RWPE2 (cell line): ENCODE data around the gene APC2.
A peak's percentile ranks its signal among the peaks of the same experiment; 100 is the strongest.

Experiments
- ATAC-seq: fragments of 200-7000 bp; cut with Tn5 transposase; 3 replicates; pipeline ENCODE4 v1.9.1; 2021; ENCODE audit warnings: low read depth
- DNase-seq: peaks from one replicate; pipeline ENCODE4 v3.0.0-alpha.2; 2020; ENCODE audit warnings: low spot score
- H3K27ac ChIP-seq: fragments of 450-650 bp; 2 replicates; pipeline ENCODE4 v1.5.1; 2017; ENCODE audit warnings: mild to moderate bottlenecking; ENCODE audit not compliant: poor library complexity, severe bottlenecking
- H3K27me3 ChIP-seq: fragments of 250-450 bp; sonication (Bioruptor Pico); 2 replicates; pipeline ENCODE4 v1.5.1; 2021; ENCODE audit warnings: mild to moderate bottlenecking, moderate library complexity; ENCODE audit not compliant: insufficient read depth, poor library complexity, severe bottlenecking
- H3K36me3 ChIP-seq: fragments of 250-450 bp; sonication (Bioruptor Pico); 2 replicates; pipeline ENCODE4 v1.5.1; 2020; ENCODE audit warnings: low read depth, mild to moderate bottlenecking, moderate library complexity
- H3K4me1 ChIP-seq: fragments of 250-450 bp; sonication (Bioruptor Pico); 2 replicates; pipeline ENCODE4 v1.5.1; 2021; ENCODE audit warnings: mild to moderate bottlenecking, moderate library complexity; ENCODE audit not compliant: insufficient read depth, poor library complexity, severe bottlenecking
- H3K4me3 ChIP-seq: fragments of 250-450 bp; sonication (Bioruptor Pico); 2 replicates; pipeline ENCODE4 v1.5.1; 2021; ENCODE audit warnings: mild to moderate bottlenecking, moderate library complexity; ENCODE audit not compliant: severe bottlenecking
- H3K9me3 ChIP-seq: fragments of 250-450 bp; sonication (Bioruptor Pico); 2 replicates; pipeline ENCODE4 v1.5.1; 2021; ENCODE audit warnings: mild to moderate bottlenecking, moderate library complexity; ENCODE audit not compliant: severe bottlenecking
- TF ChIP-seq, protein P1 (sequence below): fragments of 450-650 bp; IDR thresholded peaks from one replicate; pipeline ENCODE4 v1.5.1; 2017; ENCODE audit warnings: mild to moderate bottlenecking, moderate library complexity; ENCODE audit not compliant: poor library complexity, severe bottlenecking

APC2 gene

DNA sequence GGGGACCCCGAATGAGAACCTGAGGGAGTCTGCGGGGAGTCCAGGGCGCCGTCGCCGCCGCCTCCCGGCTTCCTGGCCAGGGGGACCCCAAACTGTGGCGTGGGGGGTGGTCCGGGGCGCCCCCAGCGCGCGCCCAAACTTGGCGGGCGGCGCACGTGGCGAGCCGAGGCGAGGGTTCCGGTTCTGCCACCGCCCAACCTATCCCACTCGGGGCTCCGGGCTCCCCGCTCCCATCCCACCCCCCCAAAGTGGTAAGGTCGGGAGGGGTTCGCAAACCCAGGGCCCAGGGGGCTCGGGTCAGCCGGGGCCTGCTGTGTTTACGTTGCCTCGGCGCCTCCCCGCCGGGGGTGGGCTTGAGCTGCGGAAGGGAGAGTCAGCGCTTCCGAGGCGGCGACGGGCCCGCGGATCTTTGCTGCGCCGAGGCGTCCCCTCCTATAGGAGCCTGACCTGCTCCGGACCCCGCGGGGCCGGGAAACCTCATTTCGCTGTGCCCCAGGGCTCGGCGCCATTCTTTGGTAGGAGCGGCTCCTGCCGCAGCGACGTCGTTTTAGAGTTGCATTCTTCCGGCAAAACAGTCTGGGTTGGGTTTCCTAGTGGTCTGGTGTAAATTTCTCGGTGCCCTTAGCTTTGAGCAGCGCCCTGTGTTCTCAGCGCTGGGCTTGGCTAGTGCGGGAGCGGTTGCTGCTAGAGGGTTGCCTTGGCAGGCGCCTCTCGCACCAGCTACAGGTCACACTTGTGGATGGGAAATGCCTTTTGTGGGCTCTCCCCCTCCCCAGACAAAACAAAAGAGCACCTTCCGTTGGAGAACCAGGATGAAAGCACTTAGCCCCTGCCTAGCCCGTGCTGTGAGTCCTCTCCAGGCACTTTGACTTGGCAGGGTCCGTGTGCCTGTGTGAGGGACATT is 41.4 kb upstream of the APC2 start:
- H3K9me3 ChIP-seq, result no peaks in the 10 kb centered on the region
- DNase-seq (no peak), ATAC-seq (peak; percentile 28; the same call in 2 of the 3 replicates)
- H3K27me3 ChIP-seq, result no peaks in the 10 kb centered on the region
- H3K36me3 ChIP-seq, result peaks cover 35% of the 10 kb centered on the region
- TF ChIP-seq, protein P1, sequence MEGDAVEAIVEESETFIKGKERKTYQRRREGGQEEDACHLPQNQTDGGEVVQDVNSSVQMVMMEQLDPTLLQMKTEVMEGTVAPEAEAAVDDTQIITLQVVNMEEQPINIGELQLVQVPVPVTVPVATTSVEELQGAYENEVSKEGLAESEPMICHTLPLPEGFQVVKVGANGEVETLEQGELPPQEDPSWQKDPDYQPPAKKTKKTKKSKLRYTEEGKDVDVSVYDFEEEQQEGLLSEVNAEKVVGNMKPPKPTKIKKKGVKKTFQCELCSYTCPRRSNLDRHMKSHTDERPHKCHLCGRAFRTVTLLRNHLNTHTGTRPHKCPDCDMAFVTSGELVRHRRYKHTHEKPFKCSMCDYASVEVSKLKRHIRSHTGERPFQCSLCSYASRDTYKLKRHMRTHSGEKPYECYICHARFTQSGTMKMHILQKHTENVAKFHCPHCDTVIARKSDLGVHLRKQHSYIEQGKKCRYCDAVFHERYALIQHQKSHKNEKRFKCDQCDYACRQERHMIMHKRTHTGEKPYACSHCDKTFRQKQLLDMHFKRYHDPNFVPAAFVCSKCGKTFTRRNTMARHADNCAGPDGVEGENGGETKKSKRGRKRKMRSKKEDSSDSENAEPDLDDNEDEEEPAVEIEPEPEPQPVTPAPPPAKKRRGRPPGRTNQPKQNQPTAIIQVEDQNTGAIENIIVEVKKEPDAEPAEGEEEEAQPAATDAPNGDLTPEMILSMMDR, result no peak
- peak overlapping the region; percentile 91 for H3K27ac ChIP-seq
- H3K4me1 ChIP-seq, result peaks cover 9% of the 10 kb centered on the region
- H3K4me3 ChIP-seq, result peak overlapping the region; percentile 83

DNA sequence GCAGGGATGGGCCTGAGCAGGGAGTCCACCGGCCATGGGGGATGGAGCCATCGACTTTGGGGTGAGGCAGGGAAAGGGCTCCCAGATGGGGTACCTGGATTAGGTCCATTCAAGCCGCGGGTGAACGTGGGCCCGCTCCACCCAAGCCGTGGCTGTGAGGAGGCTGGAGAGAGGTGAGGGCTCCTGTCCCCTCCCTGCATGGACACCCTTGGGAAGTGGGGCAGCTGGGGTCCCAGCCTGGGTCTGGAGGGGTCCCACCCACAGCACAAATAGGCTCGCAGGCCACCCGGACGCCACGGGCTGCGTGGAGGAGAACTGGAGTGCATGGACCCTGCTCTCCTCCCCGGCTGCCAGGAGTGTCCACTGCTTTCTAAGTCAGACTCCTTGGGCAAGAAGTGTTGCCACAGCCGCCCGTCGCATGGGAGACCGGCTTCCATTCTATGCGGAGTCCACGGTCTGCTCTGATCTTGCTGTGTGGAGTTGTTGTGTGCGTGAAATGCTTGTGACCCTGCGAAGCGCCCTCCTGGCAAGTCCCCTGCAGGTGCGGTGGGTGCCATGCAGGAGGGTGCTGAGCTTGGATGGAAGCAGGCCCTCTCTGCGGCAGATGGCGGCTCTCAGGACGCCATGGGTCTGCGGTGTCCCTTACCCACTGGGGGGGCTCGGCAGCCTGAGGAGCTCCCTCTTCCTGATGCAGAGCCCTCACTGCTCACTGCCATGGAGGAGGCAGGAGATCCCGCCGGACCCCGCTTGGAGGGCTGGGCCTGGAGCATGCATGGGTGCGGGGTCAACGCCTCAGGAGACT is 40.5 kb upstream of the APC2 start:
- no peak for ATAC-seq
- TF ChIP-seq, protein P1, result no peak
- no peaks in the 10 kb centered on the region for H3K27me3 ChIP-seq
- H3K4me1 ChIP-seq, result peaks cover 13% of the 10 kb centered on the region
- no peaks in the 10 kb centered on the region for H3K9me3 ChIP-seq
- H3K4me3 ChIP-seq, result peak overlapping the region; percentile 83
- H3K27ac ChIP-seq, result peak overlapping the region; percentile 91
- peaks cover 44% of the 10 kb centered on the region for H3K36me3 ChIP-seq
- no peak for DNase-seq

DNA sequence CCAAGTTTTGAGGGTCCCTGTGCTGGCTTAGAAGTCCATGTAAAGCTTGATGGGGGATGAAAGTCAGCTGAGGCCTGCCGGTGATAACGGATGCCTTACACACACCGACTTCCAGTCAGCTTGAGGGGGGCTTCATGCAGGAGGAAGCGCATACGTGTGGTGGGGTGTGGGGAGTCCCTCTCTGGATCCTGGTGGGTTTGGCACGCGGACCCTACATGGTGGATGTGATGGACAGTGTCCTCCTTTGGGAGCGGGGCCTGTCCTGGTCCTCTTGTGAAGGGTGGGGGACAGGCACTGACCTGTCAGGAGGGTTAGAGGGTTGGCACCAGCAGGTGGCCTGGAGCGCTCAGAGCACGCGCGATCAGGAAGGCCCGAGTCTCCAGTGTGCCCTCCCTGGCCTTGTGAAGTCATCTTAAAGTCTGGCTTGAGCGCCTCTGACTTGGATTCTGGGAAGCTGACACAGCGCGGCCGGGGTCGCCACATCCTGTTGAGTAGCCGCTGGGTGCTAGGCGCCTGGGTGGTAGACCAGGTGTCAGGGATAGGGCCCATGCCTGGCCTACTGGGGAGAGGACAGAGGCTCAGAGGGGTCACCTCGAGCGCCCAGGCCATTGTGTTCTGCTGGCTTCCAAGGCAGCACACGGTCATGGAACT is 39.7 kb upstream of the APC2 start:
- no peak for DNase-seq
- peaks cover 20% of the 10 kb centered on the region for H3K4me1 ChIP-seq
- TF ChIP-seq, protein P1, result no peak
- H3K27me3 ChIP-seq, result no peaks in the 10 kb centered on the region
- no peaks in the 10 kb centered on the region for H3K9me3 ChIP-seq
- H3K4me3 ChIP-seq, result no peak overlapping the region
- H3K27ac ChIP-seq, result peak overlapping the region; percentile 91
- H3K36me3 ChIP-seq, result peaks cover 45% of the 10 kb centered on the region
- ATAC-seq, result no peak

DNA sequence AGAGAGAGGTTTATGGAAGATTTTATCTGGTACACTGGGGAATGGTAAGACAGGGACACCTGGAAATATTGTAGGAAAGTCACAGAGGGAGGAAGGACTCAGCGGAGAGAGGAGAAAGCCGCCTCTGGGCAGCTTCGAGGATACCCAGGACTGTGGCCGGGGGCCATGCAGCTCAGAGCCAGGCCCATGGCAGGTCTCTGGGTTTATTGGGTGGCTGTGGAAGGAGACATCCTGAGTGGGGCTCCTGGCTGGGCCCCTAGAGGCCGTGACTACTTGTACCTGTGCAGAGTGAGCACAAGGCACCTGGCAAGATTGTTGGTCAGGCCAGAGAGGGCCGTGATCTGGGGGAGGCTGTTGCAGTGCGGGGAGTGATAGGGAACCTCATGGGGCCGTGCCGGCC is 39.1 kb upstream of the APC2 start:
- Histone ChIP-seq H3K4me3 (no peak overlapping the region), H3K4me1 (peaks cover 24% of the 10 kb centered on the region), H3K9me3 (no peaks in the 10 kb centered on the region), H3K36me3 (peaks cover 45% of the 10 kb centered on the region), H3K27ac (peak overlapping the region; percentile 91), H3K27me3 (no peaks in the 10 kb centered on the region)
- DNase-seq (no peak), ATAC-seq (no peak)
- TF ChIP-seq, protein P1, result no peak
